ENCODE results near the gene BTBD3. TPM values are rescaled to one million over a fixed set of nuclear protein-coding genes. Genes with fewer than 3 reads are reported as not detected.

Gene BTBD3
- total RNA-seq, 1 donor from 2014 or later: 21.2 TPM

GRCh38 chr20:11912659-11913415 lies 4.9 kb upstream of the BTBD3 start:
- no peak for DNase-seq (ENCODE audit: low read depth, low spot score)

DNA sequence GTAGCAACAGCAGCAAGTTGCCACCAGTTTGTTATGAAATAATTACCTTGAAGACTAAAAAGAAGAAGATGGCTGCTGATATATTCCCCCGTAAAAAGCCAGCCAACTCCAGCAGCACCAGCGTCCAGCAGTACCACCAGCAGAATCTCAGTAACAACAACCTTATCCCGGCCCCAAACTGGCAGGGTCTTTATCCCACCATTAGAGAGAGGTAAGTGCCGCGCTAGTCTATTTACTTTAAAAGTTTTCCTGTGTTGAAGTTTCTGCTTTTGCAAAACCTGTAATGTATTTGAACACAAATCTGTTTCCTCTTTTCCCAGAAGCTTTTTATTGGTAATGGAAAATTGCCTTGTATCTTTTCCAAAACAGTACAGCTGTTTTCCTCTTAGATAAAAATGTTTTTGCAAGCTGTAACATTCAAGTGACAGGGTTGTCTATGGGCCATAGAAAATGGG lies 725 bp downstream of the BTBD3 start:
- no peak for DNase-seq (ENCODE audit: low read depth, low spot score)

DNA sequence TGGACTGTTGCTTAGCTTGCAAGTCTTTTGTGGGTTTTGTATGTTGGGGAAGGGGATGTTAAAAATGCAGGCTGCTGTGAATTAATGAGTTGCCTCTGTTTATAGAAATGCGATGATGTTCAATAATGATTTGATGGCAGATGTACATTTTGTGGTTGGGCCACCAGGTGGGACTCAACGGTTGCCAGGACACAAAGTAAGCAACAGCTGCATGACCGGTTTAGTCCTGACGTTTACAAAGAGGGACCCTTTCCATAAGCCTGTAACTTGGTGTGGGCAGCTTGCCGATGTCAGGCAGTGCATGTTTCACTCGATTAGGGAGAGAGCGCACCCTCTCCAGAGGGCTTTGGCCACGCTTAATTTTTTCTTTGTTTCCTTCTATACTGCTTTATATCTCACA lies 1.3 kb downstream of the BTBD3 start:
- no peak for DNase-seq (ENCODE audit: low read depth, low spot score)

DNA sequence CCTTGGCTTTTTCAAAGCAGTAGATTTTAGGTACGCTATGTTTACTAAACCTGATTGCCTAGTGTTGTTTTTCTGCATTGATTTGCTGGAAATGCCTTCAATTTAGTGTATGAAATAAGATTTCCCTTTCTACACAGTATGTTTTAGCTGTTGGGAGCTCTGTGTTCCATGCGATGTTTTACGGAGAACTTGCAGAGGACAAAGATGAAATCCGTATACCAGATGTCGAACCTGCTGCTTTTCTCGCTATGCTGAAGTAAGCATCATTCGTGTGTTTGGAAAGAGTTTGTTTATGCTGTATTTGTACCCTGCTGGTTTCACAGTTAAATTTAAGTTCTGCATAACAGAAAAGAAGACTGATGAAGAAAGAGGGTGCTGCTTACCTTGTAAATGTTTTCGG lies 1.9 kb downstream of the BTBD3 start:
- no peak for DNase-seq (ENCODE audit: low read depth, low spot score)

DNA sequence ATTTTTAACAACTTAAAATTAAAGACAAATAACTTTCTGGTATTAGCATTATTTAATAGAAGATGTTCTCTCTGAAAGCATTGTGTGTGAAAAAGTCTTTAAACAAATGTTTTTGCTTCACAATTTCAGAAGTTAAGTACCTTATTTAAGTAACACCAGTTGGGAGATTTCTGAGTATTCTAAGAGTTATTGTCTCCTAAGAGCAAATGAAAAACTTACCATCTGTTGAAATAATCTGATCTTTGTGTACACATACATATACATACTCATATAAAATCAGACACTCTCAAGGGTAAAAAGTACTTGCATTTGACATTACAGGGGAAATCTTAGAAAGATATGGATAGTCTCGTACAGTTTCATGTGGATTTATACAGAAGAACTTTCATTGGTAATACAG lies 2.4 kb downstream of the BTBD3 start:
- DNase-seq (ENCODE audit: low read depth, low spot score): no peak

GRCh38 chr20:11921321-11921720 lies 3.6 kb downstream of the BTBD3 start:
- no peak for DNase-seq (ENCODE audit: low read depth, low spot score)

GRCh38 chr20:11922561-11922960 lies 4.9 kb downstream of the BTBD3 start:
- DNase-seq (ENCODE audit: low read depth, low spot score): no peak

GRCh38 chr20:11924923-11925322 lies 7.2 kb downstream of the BTBD3 start:
- no peak for DNase-seq (ENCODE audit: low read depth, low spot score)

DNA sequence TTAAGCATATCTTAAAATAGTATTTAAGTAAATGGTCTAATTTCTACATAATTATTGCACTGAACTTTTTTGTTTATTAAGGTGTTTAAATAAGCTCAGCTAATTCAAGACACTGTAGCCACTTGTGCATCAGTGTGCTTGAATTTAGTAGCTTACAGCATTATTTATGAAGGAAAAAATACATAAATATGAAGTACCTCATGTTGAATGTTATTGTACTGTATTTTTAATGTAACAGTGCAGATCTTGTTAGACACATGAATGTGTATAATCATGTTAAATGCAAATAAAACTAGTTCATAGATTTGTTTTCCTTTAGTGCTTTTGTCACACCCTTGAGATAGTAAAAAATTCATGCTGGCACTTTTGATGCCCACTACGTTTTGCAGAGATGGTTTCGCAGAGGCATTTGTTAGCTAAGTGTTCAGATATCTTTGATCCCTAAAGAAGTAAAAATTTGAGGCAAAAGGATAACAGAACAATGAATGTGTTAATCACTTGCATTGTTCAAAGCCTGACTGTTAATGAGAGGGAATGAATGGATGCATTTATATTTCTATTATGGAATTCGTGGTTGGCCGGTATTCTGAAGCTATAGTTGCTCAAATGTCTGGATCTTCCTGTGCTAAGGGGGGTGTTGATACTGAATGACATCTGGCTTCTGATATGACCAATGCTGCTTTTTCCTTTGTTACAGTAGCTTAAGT lies 8.8 kb downstream of the BTBD3 start:
- DNase-seq (ENCODE audit: low read depth, low spot score): no peak

GRCh38 chr20:11929947-11930346 lies 12.3 kb downstream of the BTBD3 start:
- DNase-seq (ENCODE audit: low read depth, low spot score): no peak

DNA sequence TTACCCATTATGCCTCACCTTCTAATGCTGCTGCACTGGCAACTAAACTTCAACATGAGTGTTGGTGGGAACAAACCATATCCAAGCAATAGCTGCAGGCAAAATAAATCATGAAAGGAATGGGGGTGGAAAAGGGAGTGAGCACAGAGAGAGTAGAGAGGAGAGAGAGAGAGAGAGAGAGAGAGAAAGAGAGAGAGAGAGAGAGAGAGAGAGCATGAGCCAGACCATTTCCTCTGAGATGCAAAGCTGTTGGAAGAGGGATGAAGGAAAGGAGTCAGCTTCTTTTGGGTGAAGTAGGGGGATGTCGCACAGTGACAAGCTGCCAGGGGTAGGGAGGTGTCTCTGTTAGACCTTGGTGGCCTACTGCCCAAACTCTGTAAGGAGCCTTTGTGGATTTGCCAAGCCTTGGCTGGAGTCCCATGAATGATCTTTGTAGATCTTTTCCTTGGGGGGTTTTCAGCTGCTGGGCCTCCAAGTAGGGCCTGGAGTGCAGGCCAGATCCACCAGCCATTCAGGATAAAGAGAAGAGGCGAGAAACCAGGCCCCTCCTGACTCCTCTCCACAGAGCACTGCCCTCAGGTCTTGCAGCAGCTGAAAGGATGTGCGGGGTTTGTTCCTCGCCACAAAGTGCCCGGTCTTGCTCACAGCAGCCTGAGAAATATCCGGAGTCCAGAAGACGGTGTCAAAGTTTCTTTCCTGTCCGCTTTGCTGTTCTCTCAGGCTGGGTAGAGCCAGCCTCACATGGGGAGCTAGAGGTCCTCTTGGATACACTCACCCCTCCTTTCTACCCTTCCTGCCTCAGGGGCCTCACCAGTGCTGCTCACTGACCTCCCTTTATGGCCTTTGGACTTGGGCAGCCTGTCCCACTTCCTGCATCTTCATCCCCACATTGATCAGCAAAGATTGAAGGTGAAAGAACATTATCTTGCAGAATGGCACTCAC lies 17.8 kb downstream of the BTBD3 start:
- no peak for DNase-seq (ENCODE audit: low read depth, low spot score)

GRCh38 chr20:11936157-11936556 lies 18.5 kb downstream of the BTBD3 start:
- DNase-seq (ENCODE audit: low read depth, low spot score): no peak

GRCh38 chr20:11937230-11937629 lies 19.5 kb downstream of the BTBD3 start:
- DNase-seq (ENCODE audit: low read depth, low spot score): no peak

GRCh38 chr20:11941593-11942246 lies 24.0 kb downstream of the BTBD3 start:
- DNase-seq (ENCODE audit: low read depth, low spot score): no peak

DNA sequence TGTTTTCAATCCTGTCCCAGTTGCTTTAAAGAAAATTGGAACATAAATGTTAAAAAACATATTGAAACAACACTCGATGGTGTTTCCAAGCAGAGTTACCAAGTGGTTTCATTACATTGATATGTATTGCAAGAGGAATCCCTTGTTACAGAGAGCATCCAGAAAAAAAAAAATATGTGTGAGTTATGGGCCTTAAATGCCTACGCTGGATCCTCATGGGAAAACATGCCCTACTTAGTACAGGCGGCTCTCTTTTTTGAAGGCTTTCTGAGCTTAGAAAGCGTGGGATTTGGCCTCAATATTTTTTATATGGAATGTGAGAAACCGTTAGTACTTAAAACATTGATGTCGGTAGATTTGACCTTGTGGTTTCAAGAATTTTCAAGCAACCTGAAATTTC lies 26.1 kb downstream of the BTBD3 start:
- DNase-seq (ENCODE audit: low read depth, low spot score): no peak

DNA sequence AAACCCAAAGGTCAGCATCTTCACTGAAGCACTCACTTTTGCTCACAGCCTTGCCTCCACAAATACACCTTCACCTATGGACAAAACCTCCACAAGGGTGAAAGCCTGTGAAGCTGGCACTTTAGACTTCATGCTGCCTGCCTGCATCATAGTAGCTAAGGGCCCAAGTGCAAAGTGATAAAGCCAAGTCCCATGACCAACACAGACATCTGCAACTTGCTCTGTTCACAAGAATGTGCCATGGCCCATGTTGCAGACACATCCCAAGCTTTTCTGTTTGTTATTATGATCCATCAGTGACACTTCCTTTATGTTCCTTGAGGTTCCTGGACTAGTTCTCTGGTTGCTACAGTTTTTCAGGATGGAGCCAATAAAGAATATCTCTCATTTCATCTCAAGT lies 31.1 kb downstream of the BTBD3 start:
- DNase-seq (ENCODE audit: low read depth, low spot score): no peak

DNA sequence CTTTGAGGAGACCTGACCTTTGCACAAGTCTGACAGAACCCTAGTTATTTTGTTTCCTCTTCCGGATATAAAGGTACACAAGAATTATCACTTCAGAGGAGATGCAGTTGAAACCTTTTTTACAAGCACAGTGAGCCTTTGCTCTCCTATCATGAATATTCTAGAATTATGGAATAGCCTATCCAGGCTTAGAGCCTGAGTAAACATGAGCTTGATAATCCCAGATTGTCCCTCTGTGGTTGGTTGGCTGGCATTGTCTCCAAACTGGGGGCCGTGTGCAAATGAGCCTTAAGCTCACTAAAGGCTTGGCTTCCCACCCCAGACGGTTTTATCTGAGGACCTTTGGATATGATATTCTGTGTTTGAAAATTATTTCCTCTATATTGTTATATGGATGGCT lies 32.0 kb downstream of the BTBD3 start:
- DNase-seq (ENCODE audit: low read depth, low spot score): no peak

DNA sequence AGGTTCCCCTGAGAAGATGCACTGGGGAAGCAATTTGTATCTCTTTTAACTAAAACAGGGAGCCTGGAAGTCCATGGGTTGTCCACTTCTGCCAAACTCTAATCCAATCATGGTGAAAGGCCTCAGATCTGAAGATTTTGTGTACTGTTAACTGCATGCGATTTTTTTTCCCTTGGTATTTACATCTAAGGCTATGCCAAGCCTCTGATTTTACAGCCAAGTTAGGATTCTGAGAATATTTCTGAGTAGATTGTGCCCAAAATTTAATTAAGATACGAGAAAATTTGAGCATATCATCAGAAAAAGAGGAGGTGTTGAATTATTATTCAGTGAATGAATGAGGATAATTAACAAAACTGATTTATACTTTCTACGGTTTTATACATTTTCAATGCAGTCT lies 34.0 kb downstream of the BTBD3 start:
- no peak for DNase-seq (ENCODE audit: low read depth, low spot score)

GRCh38 chr20:11952639-11953038 lies 34.9 kb downstream of the BTBD3 start:
- no peak for DNase-seq (ENCODE audit: low read depth, low spot score)

DNA sequence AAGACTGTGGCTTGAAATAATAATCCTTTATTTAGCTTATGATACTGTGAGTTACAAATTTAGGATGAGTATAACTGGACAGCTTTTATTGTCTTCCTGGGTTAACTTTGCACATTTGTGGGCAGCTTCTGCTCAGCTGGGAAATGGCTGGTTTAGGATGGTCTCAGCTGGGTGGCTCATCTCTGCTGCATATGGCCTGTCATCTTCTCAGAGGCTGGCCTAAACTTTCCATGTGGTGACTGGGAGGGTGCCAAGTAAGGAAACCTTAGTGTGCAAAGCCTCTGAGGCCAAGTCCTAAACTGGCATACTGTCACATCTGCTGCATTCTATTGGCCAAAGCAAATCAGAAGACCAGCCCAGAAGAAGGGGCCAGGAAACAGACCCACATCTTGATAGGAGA lies 40.2 kb downstream of the BTBD3 start:
- no peak for DNase-seq (ENCODE audit: low read depth, low spot score)

DNA sequence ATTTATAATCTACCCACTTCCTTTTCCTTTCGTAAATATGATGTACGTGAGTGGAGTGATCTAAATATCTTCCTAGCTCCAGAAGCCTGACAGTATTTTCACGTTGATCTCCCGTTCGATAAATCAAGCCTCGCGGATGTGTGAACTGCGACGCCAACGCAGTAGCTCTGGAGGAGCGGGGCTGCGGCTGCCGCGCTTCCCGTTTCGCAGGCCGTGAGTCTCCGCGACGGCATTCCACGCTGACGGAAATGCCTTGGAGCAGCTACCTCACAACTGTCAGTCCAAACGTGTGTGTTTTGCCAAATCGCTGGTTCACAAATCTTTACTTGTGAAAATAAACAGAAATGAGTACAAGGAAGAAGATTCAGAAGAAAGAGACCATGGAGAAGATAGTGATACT lies 41.2 kb downstream of the BTBD3 start:
- DNase-seq (ENCODE audit: low read depth, low spot score): no peak
